Activated CD4-positive, alpha-beta T cell treated with anti-CD3 and anti-CD28 coated beads for 4 hours (primary cell): ENCODE data around the gene KDM4E.
A peak's percentile ranks its signal among the peaks of the same experiment; 100 is the strongest.

Source experiments
- DNase-seq, 2 donors: peaks; one replicate each; pipeline ENCODE4 v3.0.0-alpha.2; 2020

KDM4E gene

DNA sequence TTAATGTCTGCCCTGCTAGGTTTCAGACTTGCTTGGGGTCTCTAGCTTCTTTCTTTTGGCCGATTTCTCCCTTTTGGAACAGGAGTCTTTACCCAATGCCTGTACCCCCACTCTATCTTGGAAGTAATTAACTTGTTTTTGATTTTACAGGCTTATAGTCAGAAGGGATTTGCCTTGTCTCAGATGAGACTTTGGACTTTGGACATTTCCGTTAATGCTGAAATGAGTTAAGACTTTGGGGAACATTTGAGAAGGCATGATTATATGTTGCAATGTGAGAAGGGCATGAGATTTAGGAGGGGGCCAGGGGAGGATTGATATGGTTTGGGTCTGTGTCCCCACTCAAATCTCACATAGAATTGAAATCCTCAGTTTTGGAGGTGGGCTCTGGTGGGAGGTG is 29.3 kb downstream of the KDM4E start:
- no peak for DNase-seq

- DNase-seq: no peak
Measured at GRCh38 chr11:95055283-95055897, 30.3 kb downstream of the KDM4E start.

- no peak for DNase-seq
Measured at GRCh38 chr11:95057959-95058358, 32.9 kb downstream of the KDM4E start.

DNA sequence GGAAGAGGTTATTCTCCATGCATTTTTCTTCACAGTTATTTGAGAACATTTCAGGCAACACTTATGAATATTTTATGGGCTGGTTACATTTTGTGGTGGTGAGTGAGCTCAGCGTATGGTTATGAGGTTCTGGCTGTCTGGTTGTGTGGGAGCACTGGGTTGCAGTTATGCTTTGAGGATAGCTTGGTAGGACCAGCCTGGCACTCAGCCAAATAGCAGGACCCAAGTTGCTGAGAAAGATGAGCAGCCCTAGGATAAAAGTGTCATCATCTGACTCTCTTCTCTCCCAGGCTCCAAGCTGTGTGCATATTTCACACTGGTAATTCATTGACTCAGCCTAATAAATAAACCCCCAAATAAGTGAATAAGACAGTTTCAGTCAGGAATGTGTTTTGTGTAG is 33.6 kb downstream of the KDM4E start:
- no peak for DNase-seq

DNA sequence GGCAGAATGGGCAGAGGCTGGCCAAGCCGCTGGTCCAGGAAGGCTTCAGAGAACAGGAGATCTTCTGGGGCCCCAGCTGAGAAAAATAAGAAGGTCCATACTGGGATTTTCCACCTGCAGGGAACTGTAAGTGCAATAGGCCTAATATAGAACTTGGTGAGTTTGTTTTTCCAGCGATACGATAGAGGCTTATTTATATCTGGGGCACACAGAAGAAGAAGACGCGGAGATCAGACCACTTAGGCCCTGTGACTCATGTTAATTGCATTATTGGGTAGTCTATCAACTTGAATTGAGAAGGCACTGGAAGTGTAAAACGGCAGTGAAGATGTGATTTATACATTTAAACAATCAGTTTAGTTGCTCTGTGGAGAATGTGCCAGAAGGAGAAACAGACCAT is 34.0 kb downstream of the KDM4E start:
- no peak for DNase-seq

- DNase-seq: no peak
Measured at GRCh38 chr11:95065336-95065735, 40.3 kb downstream of the KDM4E start.

DNA sequence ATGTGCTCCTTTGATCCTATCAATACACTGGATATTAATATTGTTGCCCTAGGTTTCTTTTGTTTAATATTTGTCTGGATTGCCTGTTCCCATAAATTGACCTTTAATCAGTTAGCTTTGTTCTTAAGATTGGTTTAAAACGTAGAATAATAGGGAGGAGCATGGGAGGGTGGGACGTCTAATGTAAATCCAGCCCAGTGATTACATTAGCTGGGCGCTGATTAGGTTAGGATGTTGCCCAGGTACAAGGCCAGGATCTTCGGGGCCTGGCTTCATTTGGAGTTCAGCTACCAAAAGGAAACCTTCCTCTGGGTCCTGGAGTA is 41.6 kb downstream of the KDM4E start, which contains the start of gene SRSF8:
SRSF8 (plus strand) TSS at position 204 of the 323 bp plus-strand sequence. CDS start 308 bp downstream, outside the sequence.
- DNase-seq: no peak

- peak; percentile 67 to 71 for DNase-seq
Measured at GRCh38 chr11:95067039-95067840, 42.2 kb downstream of the KDM4E start.

GRCh38 chr11:95067841-95068219 is 42.8 kb downstream of the KDM4E start:
- DNase-seq: no peak

GRCh38 chr11:95068549-95068948 is 43.5 kb downstream of the KDM4E start:
- DNase-seq: peak; percentile 42 to 53

DNA sequence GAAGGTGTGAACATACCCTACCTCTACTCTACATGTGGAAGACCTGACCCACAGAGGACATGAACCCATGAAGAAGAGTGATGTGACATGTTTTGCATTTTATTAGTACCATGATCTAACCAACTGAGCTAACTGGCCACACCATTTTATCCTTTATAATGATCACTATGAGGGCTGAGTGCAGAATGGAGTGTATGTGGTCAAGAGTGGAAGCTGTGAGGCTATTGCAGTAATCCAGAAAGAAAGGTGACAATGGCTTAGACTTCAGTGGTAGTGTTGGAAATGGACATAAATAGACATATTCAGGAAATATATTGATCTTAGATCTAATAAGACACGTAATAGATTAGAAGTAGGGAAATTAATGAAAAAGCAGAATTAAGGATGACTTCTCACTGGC is 45.4 kb downstream of the KDM4E start:
- DNase-seq: no peak

GRCh38 chr11:95072948-95073347 is 47.9 kb downstream of the KDM4E start:
- no peak for DNase-seq

- DNase-seq: no peak
Measured at GRCh38 chr11:95074792-95075563, 49.9 kb downstream of the KDM4E start.

DNA sequence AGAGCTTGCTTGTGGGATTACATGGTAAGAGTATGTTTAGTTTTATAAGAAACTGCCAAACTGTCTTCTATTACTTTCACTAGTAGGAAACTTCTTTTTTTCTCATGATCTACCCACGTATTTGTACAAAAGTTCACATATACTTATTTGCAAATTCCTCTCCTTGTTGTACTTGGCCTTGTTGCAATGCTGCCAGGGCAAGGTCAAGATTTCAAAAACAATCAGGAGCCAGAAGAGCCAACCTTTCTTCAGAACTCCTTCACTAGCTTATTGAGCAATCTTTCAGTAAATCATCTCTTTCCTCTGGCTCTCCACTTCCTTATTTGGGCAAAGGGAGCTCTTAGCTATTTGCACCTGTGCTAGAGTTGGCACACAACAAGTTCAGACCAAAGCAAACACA is 51.4 kb downstream of the KDM4E start:
- no peak for DNase-seq

DNA sequence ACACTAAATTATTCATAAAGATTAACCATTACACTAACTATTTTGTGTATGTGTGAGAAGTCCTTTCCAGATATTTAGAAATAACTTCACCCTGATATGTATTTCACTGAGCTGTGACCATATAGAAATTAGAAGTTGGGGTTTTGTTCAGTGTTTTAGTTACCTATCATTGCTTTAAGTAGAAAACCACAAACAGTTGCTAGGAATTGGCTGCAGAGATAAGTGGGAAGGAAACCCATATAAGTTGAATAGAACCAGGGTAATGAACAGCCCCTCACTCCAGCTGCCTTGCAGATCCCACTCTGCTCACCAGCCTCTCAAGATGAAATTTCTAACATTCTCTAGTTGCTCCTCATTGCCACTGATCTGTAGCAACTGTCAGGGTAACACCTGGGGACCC is 51.9 kb downstream of the KDM4E start:
- DNase-seq: no peak
